Endodermal cell (in vitro differentiated cells): Measurements from ENCODE around the gene MYD88. TPM values are rescaled to one million over a fixed set of nuclear protein-coding genes. Genes with fewer than 3 reads are reported as not detected.
"Not testable (repeated sequence)": the region's sequence is repeated elsewhere in the genome, so short reads cannot be mapped to it uniquely, and the experiment has no call there.

Experiments
- DNase-seq: peaks from one replicate; pipeline ENCODE4 v3.0.0-alpha.2; 2017
- H3K27ac ChIP-seq: 2 replicates; pipeline ENCODE4 v1.5.1; 2013; ENCODE audit warnings: mild to moderate bottlenecking, low read depth, low read length, moderate library complexity
- H3K27me3 ChIP-seq: 2 replicates; pipeline ENCODE4 v1.6.1; 2013; ENCODE audit warnings: mild to moderate bottlenecking, low read length, moderate library complexity; ENCODE audit not compliant: insufficient read depth, control insufficient read depth, poor library complexity, severe bottlenecking
- H3K36me3 ChIP-seq: 2 replicates; pipeline ENCODE4 v1.7.0; 2013; ENCODE audit warnings: mild to moderate bottlenecking, low read length, moderate library complexity; ENCODE audit not compliant: control insufficient read depth, insufficient read depth
- H3K4me1 ChIP-seq: one replicate; pipeline ENCODE4 v1.7.0; 2013; ENCODE audit warnings: low read length; ENCODE audit not compliant: control insufficient read depth, insufficient read depth
- H3K4me3 ChIP-seq: 2 replicates; pipeline ENCODE4 v1.5.1; 2013; ENCODE audit warnings: mild to moderate bottlenecking, low read length, moderate library complexity
- H3K9ac ChIP-seq: 2 replicates; pipeline ENCODE4 v1.6.1; 2013; ENCODE audit warnings: mild to moderate bottlenecking, low read length, moderate library complexity; ENCODE audit not compliant: poor library complexity, severe bottlenecking; ENCODE audit errors: extremely low read depth
- H3K9me3 ChIP-seq: 2 replicates; pipeline ENCODE4 v1.6.1; 2013; ENCODE audit warnings: mild to moderate bottlenecking, low read length, moderate library complexity; ENCODE audit not compliant: control insufficient read depth
- H3K27ac Mint-ChIP-seq: 2 replicates; pipeline ENCODE4 v1.8.0; 2020; ENCODE audit warnings: mixed read lengths
- H3K27me3 Mint-ChIP-seq: 2 replicates; pipeline ENCODE4 v1.8.0; 2021; ENCODE audit warnings: mild to moderate bottlenecking, mixed read lengths; ENCODE audit not compliant: insufficient read depth
- H3K36me3 Mint-ChIP-seq: 2 replicates; pipeline ENCODE4 v1.8.0; 2020; ENCODE audit warnings: low read depth, mixed read lengths
- H3K4me1 Mint-ChIP-seq: 2 replicates; pipeline ENCODE4 v1.8.0; 2020; ENCODE audit warnings: mixed read lengths
- H3K4me3 Mint-ChIP-seq: 2 replicates; pipeline ENCODE4 v1.8.0; 2020; ENCODE audit warnings: mild to moderate bottlenecking, moderate library complexity, mixed read lengths
- H3K9me3 Mint-ChIP-seq: 2 replicates; pipeline ENCODE4 v1.8.0; 2020; ENCODE audit warnings: mild to moderate bottlenecking, mixed read lengths
- CTCF ChIP-seq: fragments of 200-600 bp; sonication (generic); conservative IDR thresholded peaks from 2 replicates; pipeline ENCODE4 v1.5.0; 2021; ENCODE audit warnings: antibody characterized with exemption, mild to moderate bottlenecking
- WGBS, 2 experiments: methylation state at CpG; one replicate each; pipeline versions ENCODE4 v1.1.5 to v1.1.7; 2013; ENCODE audit warnings: missing lambda C conversion rate in 2 of 2, mixed read lengths in 1 of 2; ENCODE audit not compliant: insufficient coverage in 1 of 2, insufficient read length in 1 of 2; 5-methylcytosine and 5-hydroxymethylcytosine counted together
- total RNA-seq, 2 donors: library from RNA; stranded (reverse); fragmentation: NEBNext Ultra II Directional in 1 of 2; extraction: Animal tissue kit (Norgen Biotek cat#: 25700) in 1 of 2; gene quantifications; 2 replicates in 1 of 2; 3 replicates in 1 of 2; pipeline ENCODE4 v1.2.1, GENCODE V29; 2021

The MYD88 gene
- total RNA-seq, 2 donors from 2014 or later, result 16.2 to 18.8 TPM

- no peak overlapping the region for H3K9ac ChIP-seq
- DNase-seq, result peak; percentile 36
- H3K9me3 ChIP-seq, result no peaks in the 10 kb centered on the region
- H3K4me3 Mint-ChIP-seq, result no peak overlapping the region
- no peak overlapping the region for H3K4me3 ChIP-seq
- WGBS, 2 experiments, result 93 to 95% methylated on average over 9 to 10 of the region's 10 CpGs
- no peaks in the 10 kb centered on the region for H3K27me3 Mint-ChIP-seq
- peaks cover 42% of the 10 kb centered on the region for H3K36me3 Mint-ChIP-seq
- no peak overlapping the region for H3K27ac ChIP-seq
- no peak for TF ChIP-seq CTCF
- H3K4me1 Mint-ChIP-seq, result peaks cover 17% of the 10 kb centered on the region
- H3K9me3 Mint-ChIP-seq, result no peaks in the 10 kb centered on the region
- no peaks in the 10 kb centered on the region for H3K27me3 ChIP-seq
- H3K4me1 ChIP-seq, result no peaks in the 10 kb centered on the region
- no peak overlapping the region for H3K27ac Mint-ChIP-seq
- H3K36me3 ChIP-seq, result peaks cover 56% of the 10 kb centered on the region
Measured at GRCh38 chr3:38133557-38134405, 4.7 kb upstream of the MYD88 start.

GRCh38 chr3:38134517-38135143 is 3.8 kb upstream of the MYD88 start:
- not testable (repeated sequence) for H3K9me3 ChIP-seq, H3K27me3 ChIP-seq, H3K27ac ChIP-seq, H3K9me3 Mint-ChIP-seq, H3K4me1 ChIP-seq, H3K27me3 Mint-ChIP-seq, H3K27ac Mint-ChIP-seq, H3K4me3 ChIP-seq, H3K9ac ChIP-seq
- H3K36me3 ChIP-seq, result peaks cover 47% of the 10 kb centered on the region
- WGBS, 2 experiments, result 92 to 94% methylated on average over 10 of the region's 10 CpGs
- peaks cover 23% of the 10 kb centered on the region for H3K4me1 Mint-ChIP-seq
- DNase-seq, result peak; percentile 30
- peak overlapping the region; percentile 85 for H3K4me3 Mint-ChIP-seq
- peaks cover 34% of the 10 kb centered on the region for H3K36me3 Mint-ChIP-seq

GRCh38 chr3:38135621-38136277 is 2.7 kb upstream of the MYD88 start:
- not testable (repeated sequence) for H3K27ac ChIP-seq, H3K27me3 Mint-ChIP-seq, H3K9me3 Mint-ChIP-seq, H3K9me3 ChIP-seq, H3K4me1 ChIP-seq, H3K27me3 ChIP-seq
- 78 to 81% methylated on average over 6 to 10 of the region's 10 CpGs for WGBS, 2 experiments
- Mint-ChIP-seq H3K36me3 (peaks cover 26% of the 10 kb centered on the region), H3K4me1 (peaks cover 30% of the 10 kb centered on the region), H3K4me3 (peak overlapping the region; percentile 85), H3K27ac (peak overlapping the region; percentile 87)
- H3K4me3 ChIP-seq, result peak overlapping the region; percentile 95
- peak overlapping the region; percentile 87 for H3K9ac ChIP-seq
- peak; percentile 42 for DNase-seq
- H3K36me3 ChIP-seq, result peaks cover 38% of the 10 kb centered on the region

GRCh38 chr3:38136393-38136776 is 2.1 kb upstream of the MYD88 start:
- no peak for TF ChIP-seq CTCF
- Histone ChIP-seq H3K4me3 (peak overlapping the region; percentile 95), H3K9me3 (no peaks in the 10 kb centered on the region), H3K27ac (peak overlapping the region; percentile 57), H3K27me3 (no peaks in the 10 kb centered on the region), H3K4me1 (peaks cover 9% of the 10 kb centered on the region), H3K36me3 (peaks cover 38% of the 10 kb centered on the region), H3K9ac (peak overlapping the region; percentile 87)
- 0% methylated on average over 16 to 20 of the region's 20 CpGs for WGBS, 2 experiments
- peaks cover 27% of the 10 kb centered on the region for H3K36me3 Mint-ChIP-seq
- H3K4me1 Mint-ChIP-seq, result peaks cover 31% of the 10 kb centered on the region
- peak overlapping the region; percentile 85 for H3K4me3 Mint-ChIP-seq
- H3K27ac Mint-ChIP-seq, result peak overlapping the region; percentile 87
- no peaks in the 10 kb centered on the region for H3K9me3 Mint-ChIP-seq
- no peak for DNase-seq
- no peaks in the 10 kb centered on the region for H3K27me3 Mint-ChIP-seq
